Measurements from ENCODE around the gene CNNM4.

GRCh38 chr2:96824079-96824870, 63.6 kb downstream of the CNNM4 start:
- TF ChIP-seq CTCF (IDR thresholded peaks at IDR 0.05) (no peak), POLR2A (IDR thresholded peaks at IDR 0.05) (no peak)

Data from Peyer's patch (tissue), 4 donors.